ENCODE measurements around the gene GALNT17.

The GALNT17 gene

DNA sequence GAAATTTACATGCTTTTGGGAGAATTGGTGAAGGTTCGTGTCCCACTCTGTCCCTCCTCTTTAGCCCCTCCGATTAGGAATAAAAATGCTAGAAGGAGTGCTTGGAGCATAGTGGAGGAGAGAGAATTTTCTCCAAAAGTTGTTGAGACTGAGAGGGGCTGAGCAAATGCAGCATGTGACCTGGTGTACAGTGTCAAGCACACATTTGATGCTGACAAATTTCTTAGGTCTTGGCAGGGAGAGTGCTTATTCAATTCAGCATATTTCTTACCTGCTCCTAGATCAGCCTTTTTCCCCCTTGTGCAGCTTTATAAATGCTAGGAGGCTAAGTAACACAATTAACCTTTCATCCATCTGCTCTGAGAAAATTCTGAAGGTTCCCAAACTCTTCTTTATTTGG is 189.0 kb downstream of the GALNT17 start:
- Histone ChIP-seq H3K9me3 (ENCODE audit: control insufficient read depth, insufficient read depth, low read depth, low read length) (no peaks in the 10 kb centered on the region), H3K4me3 (ENCODE audit: low read depth, low read length) (no peak overlapping the region), H3K27ac (ENCODE audit: extremely low read depth, low read depth, low read length) (no peak overlapping the region), H3K4me1 (ENCODE audit: control insufficient read depth, insufficient read depth, low read length) (no peaks in the 10 kb centered on the region), H3K36me3 (ENCODE audit: control insufficient read depth in 2 of 2, insufficient read depth in 1 of 2, low read length in 2 of 2) (no peaks in the 10 kb centered on the region)
- TF ChIP-seq ZNF324 (tag by site-specific recombination; IDR thresholded peaks at IDR 0.05) (no peak), ZNF639 (tag by site-specific recombination; IDR thresholded peaks at IDR 0.05) (no peak), ZNF350 (tag by site-specific recombination; IDR thresholded peaks at IDR 0.05) (no peak), ZSCAN16 (tag by site-specific recombination; IDR thresholded peaks at IDR 0.05) (no peak), ZNF707 (tag by site-specific recombination; IDR thresholded peaks at IDR 0.05) (no peak), ZNF449 (tag by site-specific recombination; IDR thresholded peaks at IDR 0.05) (no peak), PBX3 (CRISPR knock-in tag; IDR thresholded peaks at IDR 0.05) (no peak), BCL11B (tag by site-specific recombination; IDR thresholded peaks at IDR 0.05; ENCODE audit: low read depth) (no peak), ZNF37A (tag by site-specific recombination; IDR thresholded peaks at IDR 0.05) (no peak), ZNF169 (tag by site-specific recombination; IDR thresholded peaks at IDR 0.05) (no peak), ZNF544 (tag by site-specific recombination; IDR thresholded peaks at IDR 0.05) (no peak)
- TF ChIP-seq, protein P1, sequence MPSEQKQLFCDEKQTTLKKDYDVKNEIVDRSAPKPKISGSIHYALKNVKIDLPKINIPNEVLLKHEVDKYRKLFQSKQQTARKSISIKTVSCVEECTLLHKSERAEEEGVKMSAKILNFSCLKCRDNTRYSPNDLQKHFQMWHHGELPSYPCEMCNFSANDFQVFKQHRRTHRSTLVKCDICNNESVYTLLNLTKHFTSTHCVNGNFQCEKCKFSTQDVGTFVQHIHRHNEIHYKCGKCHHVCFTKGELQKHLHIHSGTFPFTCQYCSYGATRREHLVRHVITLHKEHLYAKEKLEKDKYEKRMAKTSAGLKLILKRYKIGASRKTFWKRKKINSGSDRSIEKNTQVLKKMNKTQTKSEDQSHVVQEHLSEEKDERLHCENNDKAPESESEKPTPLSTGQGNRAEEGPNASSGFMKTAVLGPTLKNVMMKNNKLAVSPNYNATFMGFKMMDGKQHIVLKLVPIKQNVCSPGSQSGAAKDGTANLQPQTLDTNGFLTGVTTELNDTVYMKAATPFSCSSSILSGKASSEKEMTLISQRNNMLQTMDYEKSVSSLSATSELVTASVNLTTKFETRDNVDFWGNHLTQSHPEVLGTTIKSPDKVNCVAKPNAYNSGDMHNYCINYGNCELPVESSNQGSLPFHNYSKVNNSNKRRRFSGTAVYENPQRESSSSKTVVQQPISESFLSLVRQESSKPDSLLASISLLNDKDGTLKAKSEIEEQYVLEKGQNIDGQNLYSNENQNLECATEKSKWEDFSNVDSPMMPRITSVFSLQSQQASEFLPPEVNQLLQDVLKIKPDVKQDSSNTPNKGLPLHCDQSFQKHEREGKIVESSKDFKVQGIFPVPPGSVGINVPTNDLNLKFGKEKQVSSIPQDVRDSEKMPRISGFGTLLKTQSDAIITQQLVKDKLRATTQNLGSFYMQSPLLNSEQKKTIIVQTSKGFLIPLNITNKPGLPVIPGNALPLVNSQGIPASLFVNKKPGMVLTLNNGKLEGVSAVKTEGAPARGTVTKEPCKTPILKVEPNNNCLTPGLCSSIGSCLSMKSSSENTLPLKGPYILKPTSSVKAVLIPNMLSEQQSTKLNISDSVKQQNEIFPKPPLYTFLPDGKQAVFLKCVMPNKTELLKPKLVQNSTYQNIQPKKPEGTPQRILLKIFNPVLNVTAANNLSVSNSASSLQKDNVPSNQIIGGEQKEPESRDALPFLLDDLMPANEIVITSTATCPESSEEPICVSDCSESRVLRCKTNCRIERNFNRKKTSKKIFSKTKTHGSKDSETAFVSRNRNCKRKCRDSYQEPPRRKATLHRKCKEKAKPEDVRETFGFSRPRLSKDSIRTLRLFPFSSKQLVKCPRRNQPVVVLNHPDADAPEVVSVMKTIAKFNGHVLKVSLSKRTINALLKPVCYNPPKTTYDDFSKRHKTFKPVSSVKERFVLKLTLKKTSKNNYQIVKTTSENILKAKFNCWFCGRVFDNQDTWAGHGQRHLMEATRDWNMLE (tag by site-specific recombination; conservative IDR thresholded peaks at IDR 0.05; ENCODE audit: low read depth): no peak
- TF ChIP-seq, protein P2, sequence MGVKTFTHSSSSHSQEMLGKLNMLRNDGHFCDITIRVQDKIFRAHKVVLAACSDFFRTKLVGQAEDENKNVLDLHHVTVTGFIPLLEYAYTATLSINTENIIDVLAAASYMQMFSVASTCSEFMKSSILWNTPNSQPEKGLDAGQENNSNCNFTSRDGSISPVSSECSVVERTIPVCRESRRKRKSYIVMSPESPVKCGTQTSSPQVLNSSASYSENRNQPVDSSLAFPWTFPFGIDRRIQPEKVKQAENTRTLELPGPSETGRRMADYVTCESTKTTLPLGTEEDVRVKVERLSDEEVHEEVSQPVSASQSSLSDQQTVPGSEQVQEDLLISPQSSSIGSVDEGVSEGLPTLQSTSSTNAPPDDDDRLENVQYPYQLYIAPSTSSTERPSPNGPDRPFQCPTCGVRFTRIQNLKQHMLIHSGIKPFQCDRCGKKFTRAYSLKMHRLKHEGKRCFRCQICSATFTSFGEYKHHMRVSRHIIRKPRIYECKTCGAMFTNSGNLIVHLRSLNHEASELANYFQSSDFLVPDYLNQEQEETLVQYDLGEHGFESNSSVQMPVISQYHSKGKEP (tag by site-specific recombination; IDR thresholded peaks at IDR 0.05): no peak
- TF ChIP-seq, protein P3, sequence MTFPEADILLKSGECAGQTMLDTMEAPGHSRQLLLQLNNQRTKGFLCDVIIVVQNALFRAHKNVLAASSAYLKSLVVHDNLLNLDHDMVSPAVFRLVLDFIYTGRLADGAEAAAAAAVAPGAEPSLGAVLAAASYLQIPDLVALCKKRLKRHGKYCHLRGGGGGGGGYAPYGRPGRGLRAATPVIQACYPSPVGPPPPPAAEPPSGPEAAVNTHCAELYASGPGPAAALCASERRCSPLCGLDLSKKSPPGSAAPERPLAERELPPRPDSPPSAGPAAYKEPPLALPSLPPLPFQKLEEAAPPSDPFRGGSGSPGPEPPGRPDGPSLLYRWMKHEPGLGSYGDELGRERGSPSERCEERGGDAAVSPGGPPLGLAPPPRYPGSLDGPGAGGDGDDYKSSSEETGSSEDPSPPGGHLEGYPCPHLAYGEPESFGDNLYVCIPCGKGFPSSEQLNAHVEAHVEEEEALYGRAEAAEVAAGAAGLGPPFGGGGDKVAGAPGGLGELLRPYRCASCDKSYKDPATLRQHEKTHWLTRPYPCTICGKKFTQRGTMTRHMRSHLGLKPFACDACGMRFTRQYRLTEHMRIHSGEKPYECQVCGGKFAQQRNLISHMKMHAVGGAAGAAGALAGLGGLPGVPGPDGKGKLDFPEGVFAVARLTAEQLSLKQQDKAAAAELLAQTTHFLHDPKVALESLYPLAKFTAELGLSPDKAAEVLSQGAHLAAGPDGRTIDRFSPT (tag by site-specific recombination; IDR thresholded peaks at IDR 0.05): no peak
- TF ChIP-seq, protein P4, sequence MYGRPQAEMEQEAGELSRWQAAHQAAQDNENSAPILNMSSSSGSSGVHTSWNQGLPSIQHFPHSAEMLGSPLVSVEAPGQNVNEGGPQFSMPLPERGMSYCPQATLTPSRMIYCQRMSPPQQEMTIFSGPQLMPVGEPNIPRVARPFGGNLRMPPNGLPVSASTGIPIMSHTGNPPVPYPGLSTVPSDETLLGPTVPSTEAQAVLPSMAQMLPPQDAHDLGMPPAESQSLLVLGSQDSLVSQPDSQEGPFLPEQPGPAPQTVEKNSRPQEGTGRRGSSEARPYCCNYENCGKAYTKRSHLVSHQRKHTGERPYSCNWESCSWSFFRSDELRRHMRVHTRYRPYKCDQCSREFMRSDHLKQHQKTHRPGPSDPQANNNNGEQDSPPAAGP (tag by site-specific recombination; IDR thresholded peaks at IDR 0.05): no peak
- POLR2A ChIA-PET: no interaction called here
- CTCF ChIA-PET: no interaction called here

All from HEK293 (cell line).